NCI-H774 (cell line): ENCODE data around the gene PSMA7.

Experiments
- DNase-seq: peaks from one replicate; lab custom pipeline; 2025; lab: John Stamatoyannopoulos, UW

The PSMA7 gene

GRCh38 chr20:62171245-62171644, 28.1 kb upstream of the PSMA7 start:
- DNase-seq: no peak

- DNase-seq: no peak
Measured at GRCh38 chr20:62170536-62170935, 27.3 kb upstream of the PSMA7 start.

GRCh38 chr20:62168890-62169435, 25.8 kb upstream of the PSMA7 start:
- no peak for DNase-seq

- DNase-seq: no peak
Measured at GRCh38 chr20:62168061-62168460, 24.9 kb upstream of the PSMA7 start.

GRCh38 chr20:62167474-62167873, 24.3 kb upstream of the PSMA7 start:
- no peak for DNase-seq

- no peak for DNase-seq
Measured at GRCh38 chr20:62165762-62166399, 22.7 kb upstream of the PSMA7 start.

GRCh38 chr20:62164879-62165761, 21.9 kb upstream of the PSMA7 start:
- DNase-seq: no peak

- DNase-seq: no peak
Measured at GRCh38 chr20:62163986-62164762, 21.0 kb upstream of the PSMA7 start.

- DNase-seq: no peak
Measured at GRCh38 chr20:62163485-62163865, 20.3 kb upstream of the PSMA7 start.

- DNase-seq: no peak
Measured at GRCh38 chr20:62162765-62163484, 19.7 kb upstream of the PSMA7 start.

GRCh38 chr20:62161347-62161746, 18.2 kb upstream of the PSMA7 start:
- DNase-seq: no peak

GRCh38 chr20:62160876-62161275, 17.7 kb upstream of the PSMA7 start:
- DNase-seq: no peak

GRCh38 chr20:62160253-62160652, 17.1 kb upstream of the PSMA7 start:
- DNase-seq: no peak

GRCh38 chr20:62159839-62160238, 16.6 kb upstream of the PSMA7 start:
- DNase-seq: no peak

GRCh38 chr20:62159052-62159451, 15.9 kb upstream of the PSMA7 start:
- no peak for DNase-seq

- DNase-seq: no peak
Measured at GRCh38 chr20:62158541-62158940, 15.3 kb upstream of the PSMA7 start.

- no peak for DNase-seq
Measured at GRCh38 chr20:62158088-62158400, 14.8 kb upstream of the PSMA7 start.

GRCh38 chr20:62157387-62158087, 14.3 kb upstream of the PSMA7 start:
- no peak for DNase-seq

- no peak for DNase-seq
Measured at GRCh38 chr20:62156592-62157386, 13.6 kb upstream of the PSMA7 start.

GRCh38 chr20:62156254-62156556, 13.0 kb upstream of the PSMA7 start:
- no peak for DNase-seq
